ENCODE results near the gene TGM3. TPM values are rescaled to one million over a fixed set of nuclear protein-coding genes. Genes with fewer than 3 reads are reported as not detected.

Gene TGM3
- total and polyA plus RNA-seq, 2 experiments from 2014 or later: 0.08 TPM; not detected in 1

- Histone ChIP-seq H2AFZ (no peak overlapping the region), H3F3A (replicated peaks; ENCODE audit: low read depth) (no peaks in the 10 kb centered on the region), H3K27me3 (ENCODE audit: insufficient read depth) (no peaks in the 10 kb centered on the region), H3K9me2 (ENCODE audit: insufficient read depth) (0 out of 2 replicates have a peak, but pooled peaks cover 6% of the 10 kb centered on the region), H3K4me3 (no peak overlapping the region), H3K27ac (ENCODE audit: low read depth) (no peak overlapping the region), H3K4me1 (ENCODE audit: insufficient read depth) (no peaks in the 10 kb centered on the region), H4K20me1 (replicated peaks; ENCODE audit: insufficient read depth) (no peaks in the 10 kb centered on the region), H3K79me2 (replicated peaks; ENCODE audit: insufficient read depth) (no peaks in the 10 kb centered on the region), H3K4me2 (no peak overlapping the region), H3K36me3 (ENCODE audit: insufficient read depth) (no peaks in the 10 kb centered on the region)
- H3K4me3 Mint-ChIP-seq: no peak overlapping the region
- peaks cover 8% of the 10 kb centered on the region for H3K27me3 Mint-ChIP-seq (ENCODE audit: insufficient read depth, low read depth, poor library complexity)
- TF ChIP-seq CREB1 (CRISPR knock-in tag; IDR thresholded peaks at IDR 0.05; ENCODE audit: low read depth) (no peak), ZNF331 (CRISPR knock-in tag; IDR thresholded peaks at IDR 0.05; ENCODE audit: low read depth) (no peak), ETS1 (IDR thresholded peaks at IDR 0.05) (no peak), STAT1 (IDR thresholded peaks at IDR 0.05; ENCODE audit: unreplicated experiment) (no peak), NANOG (IDR thresholded peaks at IDR 0.05; ENCODE audit: borderline replicate concordance) (no peak), EZH2 (IDR thresholded peaks at IDR 0.05; ENCODE audit: low read depth, unreplicated experiment) (no peak)
- TF ChIP-seq, protein P1, sequence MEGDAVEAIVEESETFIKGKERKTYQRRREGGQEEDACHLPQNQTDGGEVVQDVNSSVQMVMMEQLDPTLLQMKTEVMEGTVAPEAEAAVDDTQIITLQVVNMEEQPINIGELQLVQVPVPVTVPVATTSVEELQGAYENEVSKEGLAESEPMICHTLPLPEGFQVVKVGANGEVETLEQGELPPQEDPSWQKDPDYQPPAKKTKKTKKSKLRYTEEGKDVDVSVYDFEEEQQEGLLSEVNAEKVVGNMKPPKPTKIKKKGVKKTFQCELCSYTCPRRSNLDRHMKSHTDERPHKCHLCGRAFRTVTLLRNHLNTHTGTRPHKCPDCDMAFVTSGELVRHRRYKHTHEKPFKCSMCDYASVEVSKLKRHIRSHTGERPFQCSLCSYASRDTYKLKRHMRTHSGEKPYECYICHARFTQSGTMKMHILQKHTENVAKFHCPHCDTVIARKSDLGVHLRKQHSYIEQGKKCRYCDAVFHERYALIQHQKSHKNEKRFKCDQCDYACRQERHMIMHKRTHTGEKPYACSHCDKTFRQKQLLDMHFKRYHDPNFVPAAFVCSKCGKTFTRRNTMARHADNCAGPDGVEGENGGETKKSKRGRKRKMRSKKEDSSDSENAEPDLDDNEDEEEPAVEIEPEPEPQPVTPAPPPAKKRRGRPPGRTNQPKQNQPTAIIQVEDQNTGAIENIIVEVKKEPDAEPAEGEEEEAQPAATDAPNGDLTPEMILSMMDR (conservative IDR thresholded peaks at IDR 0.05; ENCODE audit: low read depth in 2 of 2): no peak
- ATAC-seq: no peak
- peaks cover 11% of the 10 kb centered on the region for H3K4me1 Mint-ChIP-seq
- no peak for DNase-seq (ENCODE audit: low spot score)
- no peaks in the 10 kb centered on the region for H3K36me3 Mint-ChIP-seq (ENCODE audit: low read depth)
- H3K27ac Mint-ChIP-seq: no peak overlapping the region
- H3K9me3 Mint-ChIP-seq: no peaks in the 10 kb centered on the region; the same call in 2 of the 3 replicates
Measured at GRCh38 chr20:2326046-2326445, 30.2 kb downstream of the TGM3 start.

GRCh38 chr20:2327620-2328555 is 32.1 kb downstream of the TGM3 start:
- Histone ChIP-seq H3K4me2 (no peak overlapping the region), H3F3A (replicated peaks; ENCODE audit: low read depth) (no peaks in the 10 kb centered on the region), H4K20me1 (replicated peaks; ENCODE audit: insufficient read depth) (no peaks in the 10 kb centered on the region), H2AFZ (no peak overlapping the region), H3K27me3 (ENCODE audit: insufficient read depth) (no peaks in the 10 kb centered on the region), H3K4me3 (no peak overlapping the region), H3K27ac (ENCODE audit: low read depth) (no peak overlapping the region), H3K36me3 (ENCODE audit: insufficient read depth) (no peaks in the 10 kb centered on the region), H3K79me2 (replicated peaks; ENCODE audit: insufficient read depth) (no peaks in the 10 kb centered on the region), H3K9me2 (ENCODE audit: insufficient read depth) (0 out of 2 replicates have a peak, but pooled peaks cover 6% of the 10 kb centered on the region), H3K4me1 (ENCODE audit: insufficient read depth) (no peaks in the 10 kb centered on the region)
- no peak for DNase-seq (ENCODE audit: low spot score)
- Mint-ChIP-seq H3K27me3 (ENCODE audit: insufficient read depth, low read depth, poor library complexity) (peaks cover 8% of the 10 kb centered on the region), H3K36me3 (ENCODE audit: low read depth) (no peaks in the 10 kb centered on the region), H3K27ac (no peak overlapping the region), H3K4me1 (peaks cover 11% of the 10 kb centered on the region), H3K9me3 (no peaks in the 10 kb centered on the region; the same call in 2 of the 3 replicates), H3K4me3 (no peak overlapping the region)
- no peak for ATAC-seq
- TF ChIP-seq, protein P2, sequence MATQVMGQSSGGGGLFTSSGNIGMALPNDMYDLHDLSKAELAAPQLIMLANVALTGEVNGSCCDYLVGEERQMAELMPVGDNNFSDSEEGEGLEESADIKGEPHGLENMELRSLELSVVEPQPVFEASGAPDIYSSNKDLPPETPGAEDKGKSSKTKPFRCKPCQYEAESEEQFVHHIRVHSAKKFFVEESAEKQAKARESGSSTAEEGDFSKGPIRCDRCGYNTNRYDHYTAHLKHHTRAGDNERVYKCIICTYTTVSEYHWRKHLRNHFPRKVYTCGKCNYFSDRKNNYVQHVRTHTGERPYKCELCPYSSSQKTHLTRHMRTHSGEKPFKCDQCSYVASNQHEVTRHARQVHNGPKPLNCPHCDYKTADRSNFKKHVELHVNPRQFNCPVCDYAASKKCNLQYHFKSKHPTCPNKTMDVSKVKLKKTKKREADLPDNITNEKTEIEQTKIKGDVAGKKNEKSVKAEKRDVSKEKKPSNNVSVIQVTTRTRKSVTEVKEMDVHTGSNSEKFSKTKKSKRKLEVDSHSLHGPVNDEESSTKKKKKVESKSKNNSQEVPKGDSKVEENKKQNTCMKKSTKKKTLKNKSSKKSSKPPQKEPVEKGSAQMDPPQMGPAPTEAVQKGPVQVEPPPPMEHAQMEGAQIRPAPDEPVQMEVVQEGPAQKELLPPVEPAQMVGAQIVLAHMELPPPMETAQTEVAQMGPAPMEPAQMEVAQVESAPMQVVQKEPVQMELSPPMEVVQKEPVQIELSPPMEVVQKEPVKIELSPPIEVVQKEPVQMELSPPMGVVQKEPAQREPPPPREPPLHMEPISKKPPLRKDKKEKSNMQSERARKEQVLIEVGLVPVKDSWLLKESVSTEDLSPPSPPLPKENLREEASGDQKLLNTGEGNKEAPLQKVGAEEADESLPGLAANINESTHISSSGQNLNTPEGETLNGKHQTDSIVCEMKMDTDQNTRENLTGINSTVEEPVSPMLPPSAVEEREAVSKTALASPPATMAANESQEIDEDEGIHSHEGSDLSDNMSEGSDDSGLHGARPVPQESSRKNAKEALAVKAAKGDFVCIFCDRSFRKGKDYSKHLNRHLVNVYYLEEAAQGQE (IDR thresholded peaks at IDR 0.05; ENCODE audit: unreplicated experiment): no peak
- TF ChIP-seq, protein P1 (conservative IDR thresholded peaks at IDR 0.05; ENCODE audit: low read depth in 2 of 2): no peak
- TF ChIP-seq POLR2AphosphoS5 (IDR thresholded peaks at IDR 0.05; ENCODE audit: low read depth) (no peak), JUNB (IDR thresholded peaks at IDR 0.05; ENCODE audit: unreplicated experiment) (no peak), NANOG (IDR thresholded peaks at IDR 0.05; ENCODE audit: borderline replicate concordance) (no peak), ETS1 (IDR thresholded peaks at IDR 0.05) (no peak), ZNF114 (CRISPR knock-in tag; IDR thresholded peaks at IDR 0.05) (no peak), ZNF331 (CRISPR knock-in tag; IDR thresholded peaks at IDR 0.05; ENCODE audit: low read depth) (no peak)
